ENCODE measurements around the gene ACSL4. TPM values are rescaled to one million over a fixed set of nuclear protein-coding genes. Genes with fewer than 3 reads are reported as not detected.
A peak's percentile ranks its signal among the peaks of the same experiment; 100 is the strongest.
"Not testable (repeated sequence)": the region's sequence is repeated elsewhere in the genome, so short reads cannot be mapped to it uniquely, and the experiment has no call there.

ACSL4 gene
- total RNA-seq, 2 donors from 2014 or later, result 44.3 to 48.1 TPM

DNA sequence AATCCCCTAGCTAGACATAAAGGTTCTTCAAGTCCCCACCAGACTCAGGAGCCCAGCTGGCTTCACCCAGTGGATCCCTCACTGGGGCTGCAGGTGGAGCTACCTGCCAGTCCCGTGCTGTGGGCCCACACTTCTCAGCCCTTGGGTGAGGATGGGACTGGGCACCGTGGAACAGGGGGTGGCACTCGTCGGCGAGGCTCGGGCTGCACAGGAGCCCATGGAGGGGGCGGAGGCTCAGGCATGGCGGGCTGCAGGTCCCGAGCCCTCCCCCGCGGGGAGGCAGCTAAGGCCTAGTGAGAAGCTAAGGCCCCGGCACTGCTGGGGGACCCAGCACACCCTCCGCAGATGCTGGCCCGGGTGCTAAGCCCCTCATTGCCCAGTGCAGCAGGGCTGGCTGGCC is 16.1 kb upstream of the ACSL4 start:
- Mint-ChIP-seq H3K4me1 (ENCODE audit: low read depth) (no peaks in the 10 kb centered on the region), H3K36me3 (ENCODE audit: insufficient read depth in 2 of 2) (no peaks in the 10 kb centered on the region), H3K27me3 (ENCODE audit: low read depth) (no peaks in the 10 kb centered on the region), H3K27ac (no peak overlapping the region), H3K9me3 (no peaks in the 10 kb centered on the region), H3K4me3 (no peak overlapping the region)
- ATAC-seq (replicated peaks in 1 of 2) (no peak), DNase-seq (no peak)

- Mint-ChIP-seq H3K4me1 (ENCODE audit: low read depth) (no peaks in the 10 kb centered on the region), H3K27me3 (ENCODE audit: low read depth) (no peaks in the 10 kb centered on the region), H3K27ac (no peak overlapping the region), H3K4me3 (no peak overlapping the region), H3K9me3 (no peaks in the 10 kb centered on the region), H3K36me3 (ENCODE audit: insufficient read depth in 2 of 2) (no peaks in the 10 kb centered on the region)
- ATAC-seq (replicated peaks in 1 of 2), result no peak
- DNase-seq, result no peak
These were observed 14.6 kb upstream of the ACSL4 start for GRCh38 chrX:109747681-109748080.

GRCh38 chrX:109742722-109743121 is 9.7 kb upstream of the ACSL4 start:
- Mint-ChIP-seq H3K36me3 (ENCODE audit: insufficient read depth in 2 of 2) (no peaks in the 10 kb centered on the region), H3K4me3 (no peak overlapping the region), H3K9me3 (no peaks in the 10 kb centered on the region), H3K27me3 (ENCODE audit: low read depth) (peaks cover 15% of the 10 kb centered on the region), H3K27ac (no peak overlapping the region), H3K4me1 (ENCODE audit: low read depth) (no peaks in the 10 kb centered on the region)
- DNase-seq, result no peak
- ATAC-seq (replicated peaks in 1 of 2), result no peak

DNA sequence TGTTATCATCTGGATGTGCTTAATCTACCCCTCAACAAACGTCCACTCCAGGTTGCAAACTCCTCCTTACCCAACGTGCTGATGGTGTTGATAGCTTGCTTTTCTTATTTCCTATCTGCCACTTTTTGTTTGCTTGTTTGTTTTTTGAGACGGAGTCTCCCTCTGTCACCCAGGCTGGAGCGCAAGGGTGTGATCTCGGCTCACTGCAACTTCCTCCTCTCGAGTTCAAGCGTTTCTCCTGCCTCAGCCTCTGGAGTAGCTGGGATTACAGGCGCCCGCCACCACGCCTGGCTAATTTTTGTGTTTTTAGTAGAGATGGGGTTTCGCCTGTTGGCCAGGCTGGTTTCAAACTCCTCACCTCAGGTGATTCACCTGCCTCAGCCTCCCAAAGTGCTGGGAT is 7.8 kb upstream of the ACSL4 start:
- H3K4me1 Mint-ChIP-seq (ENCODE audit: low read depth); ATAC-seq (replicated peaks in 1 of 2); H3K4me3 Mint-ChIP-seq; DNase-seq; H3K9me3 Mint-ChIP-seq; H3K36me3 Mint-ChIP-seq (ENCODE audit: insufficient read depth in 2 of 2); H3K27ac Mint-ChIP-seq: not testable (repeated sequence)
- peaks cover 19% of the 10 kb centered on the region for H3K27me3 Mint-ChIP-seq (ENCODE audit: low read depth)

DNA sequence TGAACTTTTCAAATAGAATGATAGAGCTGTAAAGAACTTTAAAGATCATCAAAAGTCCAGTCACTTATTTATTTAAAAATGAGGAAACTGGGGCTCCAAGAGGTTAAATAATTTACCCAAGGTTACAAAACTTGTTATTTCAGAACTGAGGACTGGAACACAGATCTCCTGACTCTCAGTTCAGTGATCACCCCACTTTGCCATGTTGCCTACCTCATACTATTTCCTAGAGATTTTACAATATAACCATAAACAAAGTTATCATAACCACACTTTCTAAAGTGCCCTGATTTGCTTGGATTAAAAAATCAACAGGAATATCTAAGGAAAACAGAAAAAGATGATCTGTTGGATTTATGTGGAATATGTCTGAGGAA is 7.4 kb upstream of the ACSL4 start:
- Mint-ChIP-seq H3K4me3 (no peak overlapping the region), H3K27me3 (ENCODE audit: low read depth) (peaks cover 20% of the 10 kb centered on the region), H3K36me3 (ENCODE audit: insufficient read depth in 2 of 2) (no peaks in the 10 kb centered on the region), H3K4me1 (ENCODE audit: low read depth) (no peaks in the 10 kb centered on the region), H3K27ac (no peak overlapping the region), H3K9me3 (no peaks in the 10 kb centered on the region)
- no peak for ATAC-seq (replicated peaks in 1 of 2)
- DNase-seq, result no peak

GRCh38 chrX:109739625-109740432 is 6.8 kb upstream of the ACSL4 start:
- ATAC-seq (replicated peaks in 1 of 2) (no peak), DNase-seq (no peak)
- H3K27ac Mint-ChIP-seq, result no peak overlapping the region
- peaks cover 20% of the 10 kb centered on the region for H3K27me3 Mint-ChIP-seq (ENCODE audit: low read depth)
- H3K4me1 Mint-ChIP-seq (ENCODE audit: low read depth), result no peaks in the 10 kb centered on the region
- H3K4me3 Mint-ChIP-seq, result no peak overlapping the region
- no peaks in the 10 kb centered on the region for H3K36me3 Mint-ChIP-seq (ENCODE audit: insufficient read depth in 2 of 2)
- H3K9me3 Mint-ChIP-seq, result no peaks in the 10 kb centered on the region

DNA sequence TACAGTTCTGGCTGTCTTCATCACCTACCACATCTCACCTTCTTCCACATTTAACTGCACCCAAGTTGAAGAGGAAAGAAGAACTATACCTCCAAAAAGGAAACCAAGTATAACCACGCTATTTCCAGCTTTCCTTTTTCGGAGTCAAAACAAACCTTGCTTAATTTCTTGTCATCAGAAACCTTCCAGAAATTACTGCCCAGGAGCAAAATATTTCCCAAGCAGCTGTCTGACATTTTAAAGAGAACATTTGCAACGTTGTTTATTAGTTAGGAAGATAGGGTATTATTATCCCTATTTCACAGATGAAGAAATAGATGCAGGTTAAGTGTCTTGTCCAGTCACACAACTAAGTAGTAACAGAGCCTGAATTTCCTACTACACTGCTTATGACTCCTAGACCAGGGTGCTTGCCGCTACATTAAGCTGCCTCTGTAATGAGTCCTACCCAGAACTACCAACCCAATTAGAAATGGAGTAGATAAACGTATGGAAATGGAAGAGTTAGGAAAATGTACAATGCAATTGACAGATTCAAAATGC is 2.2 kb upstream of the ACSL4 start:
- Mint-ChIP-seq H3K36me3 (ENCODE audit: insufficient read depth in 2 of 2) (peaks cover 5 to 10% of the 10 kb centered on the region in 2 donors), H3K9me3 (no peaks in the 10 kb centered on the region), H3K4me3 (no peak overlapping the region), H3K27ac (no peak overlapping the region), H3K27me3 (ENCODE audit: low read depth) (peaks cover 27% of the 10 kb centered on the region), H3K4me1 (ENCODE audit: low read depth) (peaks cover 17% of the 10 kb centered on the region)
- no peak for ATAC-seq (replicated peaks in 1 of 2)
- DNase-seq, result no peak

GRCh38 chrX:109733613-109734083 is 591 bp upstream of the ACSL4 start:
- Mint-ChIP-seq H3K27ac (peak overlapping the region; percentile 93), H3K36me3 (ENCODE audit: insufficient read depth in 2 of 2) (peaks cover 5 to 12% of the 10 kb centered on the region in 2 donors), H3K4me1 (ENCODE audit: low read depth) (peaks cover 25% of the 10 kb centered on the region), H3K4me3 (peak overlapping the region; percentile 97), H3K9me3 (no peaks in the 10 kb centered on the region), H3K27me3 (ENCODE audit: low read depth) (peaks cover 14% of the 10 kb centered on the region)
- no peak for DNase-seq
- no peak for ATAC-seq (replicated peaks in 1 of 2)

- H3K27me3 Mint-ChIP-seq (ENCODE audit: low read depth), result peaks cover 12% of the 10 kb centered on the region
- peak overlapping the region; percentile 99 for H3K27ac Mint-ChIP-seq
- peaks cover 5 to 12% of the 10 kb centered on the region in 2 donors for H3K36me3 Mint-ChIP-seq (ENCODE audit: insufficient read depth in 2 of 2)
- DNase-seq (peak; percentile 15 to 24), ATAC-seq (replicated peaks in 1 of 2) (peak; percentile 45 to 56)
- H3K4me1 Mint-ChIP-seq (ENCODE audit: low read depth), result peaks cover 32% of the 10 kb centered on the region
- H3K9me3 Mint-ChIP-seq, result no peaks in the 10 kb centered on the region
- H3K4me3 Mint-ChIP-seq, result peak overlapping the region; percentile 97
These were observed 848 bp downstream of the ACSL4 start for GRCh38 chrX:109732017-109732801.

DNA sequence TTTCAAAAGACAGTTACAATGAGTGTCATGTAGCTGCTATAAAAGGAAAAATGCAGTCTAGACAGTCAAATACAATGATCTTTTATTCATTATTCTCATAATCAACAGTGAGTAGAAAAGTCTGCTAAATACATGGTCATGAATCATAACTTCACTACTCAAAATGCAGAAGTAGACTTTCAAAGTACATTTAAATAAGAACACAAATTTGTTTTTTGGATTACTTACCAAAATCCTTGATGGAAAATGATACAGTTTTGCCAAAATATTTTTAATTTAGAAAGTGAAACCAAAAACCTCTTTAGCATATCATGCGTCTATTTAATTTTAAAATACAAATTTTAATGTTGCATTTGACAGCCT is 4.9 kb downstream of the ACSL4 start:
- ATAC-seq (replicated peaks in 1 of 2), result peak in 1 of 2 donors; percentile 9

DNA sequence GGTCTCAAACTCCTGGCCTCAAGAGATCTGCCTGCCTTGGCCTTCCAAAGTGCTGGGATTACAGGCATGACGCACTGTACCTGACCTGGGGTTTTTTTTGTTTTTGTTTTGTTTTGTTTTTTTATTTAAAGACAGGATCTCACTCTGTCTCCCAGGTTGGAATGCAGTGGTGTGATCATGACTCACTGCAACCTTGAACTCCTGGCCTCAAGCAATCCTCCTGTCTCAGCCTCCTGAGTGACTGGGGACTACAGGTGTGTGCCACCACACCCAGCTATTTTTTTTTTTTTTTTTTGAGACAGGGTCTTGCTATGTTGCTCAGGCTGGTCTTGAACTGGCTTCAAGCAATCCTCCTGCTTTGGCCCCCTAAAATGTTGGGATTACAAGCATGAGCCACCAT is 8.1 kb downstream of the ACSL4 start:
- H3K4me1 Mint-ChIP-seq (ENCODE audit: low read depth), result peaks cover 12% of the 10 kb centered on the region
- ATAC-seq (replicated peaks in 1 of 2); H3K4me3 Mint-ChIP-seq; H3K9me3 Mint-ChIP-seq; H3K27me3 Mint-ChIP-seq (ENCODE audit: low read depth); H3K36me3 Mint-ChIP-seq (ENCODE audit: insufficient read depth in 2 of 2); DNase-seq; H3K27ac Mint-ChIP-seq: not testable (repeated sequence)

More for the DNA sequence above, 4.9 kb downstream of the ACSL4 start:
- no peak for DNase-seq
- Mint-ChIP-seq H3K9me3 (no peaks in the 10 kb centered on the region), H3K27me3 (ENCODE audit: low read depth) (peaks cover 7% of the 10 kb centered on the region), H3K36me3 (ENCODE audit: insufficient read depth in 2 of 2) (peaks cover 5 to 13% of the 10 kb centered on the region in 2 donors), H3K4me3 (peak overlapping the region; percentile 52 to 72), H3K27ac (peak overlapping the region; percentile 93), H3K4me1 (ENCODE audit: low read depth) (peaks cover 28% of the 10 kb centered on the region)

- ATAC-seq (replicated peaks in 1 of 2), result no peak
- Mint-ChIP-seq H3K4me3 (no peak overlapping the region), H3K4me1 (ENCODE audit: low read depth) (peaks cover 7% of the 10 kb centered on the region), H3K27ac (no peak overlapping the region), H3K9me3 (no peaks in the 10 kb centered on the region), H3K36me3 (ENCODE audit: insufficient read depth in 2 of 2) (peaks cover 0 to 1% of the 10 kb centered on the region in 2 donors), H3K27me3 (ENCODE audit: low read depth) (no peaks in the 10 kb centered on the region)
- DNase-seq, result no peak
These were observed 12.1 kb downstream of the ACSL4 start for GRCh38 chrX:109720947-109721346.

- no peak for DNase-seq
- ATAC-seq (replicated peaks in 1 of 2), result peak in 1 of 2 donors; percentile 19
- no peaks in the 10 kb centered on the region for H3K9me3 Mint-ChIP-seq
- peaks cover 7% of the 10 kb centered on the region for H3K4me1 Mint-ChIP-seq (ENCODE audit: low read depth)
- H3K36me3 Mint-ChIP-seq (ENCODE audit: insufficient read depth in 2 of 2), result no peaks in the 10 kb centered on the region
- H3K4me3 Mint-ChIP-seq, result no peak overlapping the region
- H3K27ac Mint-ChIP-seq, result peak overlapping the region; percentile 19
- no peaks in the 10 kb centered on the region for H3K27me3 Mint-ChIP-seq (ENCODE audit: low read depth)
These were observed 13.8 kb downstream of the ACSL4 start for GRCh38 chrX:109719264-109719663.

All from activated T-cell treated with anti-CD3 and anti-CD28 coated beads, Interleukin-2, amount 50 U/mL, for 72 hours (primary cell).